CD14-positive monocyte (primary cell): ENCODE data around the gene MTMR3. TPM values are rescaled to one million over a fixed set of nuclear protein-coding genes. Genes with fewer than 3 reads are reported as not detected.

ENCODE experiments used
- DNase-seq, 3 donors: peaks; one replicate each; pipeline ENCODE4 v3.0.0-alpha.2; 2011 to 2022
- H2AFZ ChIP-seq: 2 replicates; pipeline ENCODE4 v1.6.0; 2012; ENCODE audit warnings: mild to moderate bottlenecking, low read depth, low read length, inconsistent platforms; ENCODE audit not compliant: insufficient read depth, poor library complexity, severe bottlenecking
- H3K27ac ChIP-seq, 2 donors: 1 replicate in 1 of 2; 2 replicates in 1 of 2; pipeline ENCODE4 v1.5.1; 2012 to 2013; ENCODE audit warnings: low read length in 2 of 2, control low read depth in 1 of 2, inconsistent platforms in 1 of 2, low read depth in 1 of 2, mild to moderate bottlenecking in 1 of 2
- H3K27me3 ChIP-seq, 2 donors: one replicate each; pipeline versions ENCODE4 v1.6.0 to v1.6.1; 2011 to 2013; ENCODE audit warnings: low read length in 2 of 2; ENCODE audit not compliant: control insufficient read depth in 2 of 2, insufficient read depth in 2 of 2
- H3K36me3 ChIP-seq, 2 donors: replicated peaks in 1 of 2; 1 replicate in 1 of 2; 2 replicates in 1 of 2; pipeline versions ENCODE4 v1.5.1 to v1.6.1; 2012 to 2013; ENCODE audit warnings: low read length in 2 of 2, control low read depth in 1 of 2, inconsistent platforms in 1 of 2, mild to moderate bottlenecking in 1 of 2; ENCODE audit not compliant: insufficient read depth in 2 of 2, control insufficient read depth in 1 of 2
- H3K4me1 ChIP-seq, 2 donors: 1 replicate in 1 of 2; 2 replicates in 1 of 2; pipeline versions ENCODE4 v1.5.1 to v1.6.1; 2012 to 2013; ENCODE audit warnings: low read length in 2 of 2, control low read depth in 1 of 2, inconsistent platforms in 1 of 2, mild to moderate bottlenecking in 1 of 2, moderate library complexity in 1 of 2; ENCODE audit not compliant: insufficient read depth in 2 of 2, control insufficient read depth in 1 of 2
- H3K4me2 ChIP-seq: replicated peaks from 2 replicates; pipeline ENCODE3; 2012; ENCODE audit warnings: low read length, moderate library complexity, mild to moderate bottlenecking; ENCODE audit not compliant: poor library complexity, severe bottlenecking; ENCODE audit errors: extremely low read depth
- H3K4me3 ChIP-seq, 3 experiments: fragments of 200-600 bp in 1 of 3; sonication (generic) in 1 of 3; replicated peaks in 1 of 3; 1 replicate in 2 of 3; 2 replicates in 1 of 3; pipeline ENCODE4 v1.5.1; 2011 to 2013; ENCODE audit warnings: low read length in 3 of 3, mild to moderate bottlenecking in 3 of 3, control low read depth in 2 of 3, low read depth in 2 of 3, inconsistent platforms in 1 of 3, moderate library complexity in 1 of 3
- H3K79me2 ChIP-seq: 2 replicates; pipeline ENCODE4 v1.6.0; 2012; ENCODE audit warnings: mild to moderate bottlenecking, control low read depth, inconsistent platforms, low read length, moderate library complexity; ENCODE audit not compliant: insufficient read depth
- H3K9ac ChIP-seq: 2 replicates; pipeline ENCODE4 v1.6.0; 2017; ENCODE audit warnings: low read length, mild to moderate bottlenecking; ENCODE audit not compliant: insufficient read depth, poor library complexity, severe bottlenecking
- H3K9me3 ChIP-seq, 2 donors: replicated peaks in 1 of 2; 1 replicate in 1 of 2; 2 replicates in 1 of 2; pipeline versions ENCODE4 v1.5.1 to v1.6.1; 2012 to 2013; ENCODE audit warnings: low read length in 2 of 2, control low read depth in 1 of 2; ENCODE audit not compliant: control insufficient read depth in 1 of 2, insufficient read depth in 1 of 2
- H4K20me1 ChIP-seq: 2 replicates; pipeline ENCODE4 v1.6.0; 2012; ENCODE audit warnings: mild to moderate bottlenecking, low read length, control low read depth, moderate library complexity; ENCODE audit not compliant: insufficient read depth
- H3K27ac Mint-ChIP-seq, 7 donors: one replicate each; pipeline ENCODE4 v1.8.0; 2020; ENCODE audit warnings: mild to moderate bottlenecking in 7 of 7, mixed read lengths in 7 of 7, moderate library complexity in 6 of 7, inconsistent platforms in 2 of 7
- H3K27me3 Mint-ChIP-seq, 3 donors: one replicate each; pipeline ENCODE4 v1.8.0; 2021 to 2022; ENCODE audit warnings: low read depth in 3 of 3, mild to moderate bottlenecking in 3 of 3, mixed read lengths in 3 of 3, moderate library complexity in 3 of 3, inconsistent platforms in 1 of 3
- H3K36me3 Mint-ChIP-seq, 2 donors: one replicate each; pipeline ENCODE4 v1.8.0; 2020; ENCODE audit warnings: mixed read lengths in 2 of 2, inconsistent platforms in 1 of 2, mild to moderate bottlenecking in 1 of 2
- H3K4me1 Mint-ChIP-seq: one replicate; pipeline ENCODE4 v1.8.0; 2020; ENCODE audit warnings: mild to moderate bottlenecking, mixed read lengths
- H3K4me3 Mint-ChIP-seq, 2 donors: one replicate each; pipeline ENCODE4 v1.8.0; 2020; ENCODE audit warnings: mild to moderate bottlenecking in 2 of 2, mixed read lengths in 2 of 2, moderate library complexity in 1 of 2
- H3K9me3 Mint-ChIP-seq, 7 donors: one replicate each; pipeline ENCODE4 v1.8.0; 2020 to 2022; ENCODE audit warnings: mixed read lengths in 7 of 7, mild to moderate bottlenecking in 6 of 7, moderate library complexity in 6 of 7, inconsistent platforms in 2 of 7
- WGBS: methylation state at CpG from one replicate; pipeline ENCODE4 v1.1.5; 2013; ENCODE audit warnings: missing lambda C conversion rate; ENCODE audit not compliant: insufficient coverage; 5-methylcytosine and 5-hydroxymethylcytosine counted together
- intact Hi-C, 2 donors: fragments of 100-400 bp; cut with micrococcal nuclease; formaldehyde crosslinking; loops; one replicate each; pipeline versions ENCODE4 v1.15.0 to v1.15.1; 2023
- polyA plus RNA-seq, 3 donors: library from polyadenylated mRNA; depleted of rRNA in 1 of 3; unstranded in 2 of 3; stranded (reverse) in 1 of 3; fragments of 300-500 nt in 2 of 3; fragments of >200 nt in 1 of 3; fragmentation: Illumina TruSeq in 2 of 3; gene quantifications; 1 replicate in 2 of 3; 2 replicates in 1 of 3; pipeline ENCODE4 v1.2.3, GENCODE V29; 2012 to 2021
- TF ChIP-seq, protein P1 (sequence below): fragments of 200-600 bp; IDR thresholded peaks from one replicate; pipeline ENCODE4 v1.8.0; 2022; ENCODE audit warnings: antibody characterized with exemption, mild to moderate bottlenecking

MTMR3 gene
- polyA plus RNA-seq, 3 donors = 23.4 to 86.1 (median 30.2) TPM

DNA sequence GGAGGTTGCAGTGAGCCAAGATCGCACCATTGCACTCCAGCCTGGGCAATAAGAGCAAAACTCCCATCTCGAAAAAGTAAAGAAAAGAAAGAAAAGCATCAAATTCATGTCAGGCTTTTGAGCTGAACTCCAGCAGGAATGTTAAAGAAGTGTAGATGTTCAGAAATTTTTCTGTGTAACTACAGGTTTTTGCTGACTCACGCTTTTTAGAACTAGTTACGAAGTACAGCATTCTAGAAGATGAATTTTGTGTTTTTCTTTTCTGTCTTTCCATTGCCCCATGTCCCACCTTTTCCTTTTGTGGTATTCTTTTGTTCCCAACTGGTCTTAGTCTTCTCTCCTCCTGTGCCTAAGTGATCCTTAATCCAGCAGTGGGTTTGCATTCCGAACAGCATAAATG lies 141.3 kb downstream of the MTMR3 start:
- H3K4me2 ChIP-seq = no peak overlapping the region
- no peak overlapping the region for H3K4me3 ChIP-seq
- no peaks in the 10 kb centered on the region for H3K79me2 ChIP-seq
- H3K9me3 ChIP-seq = no peaks in the 10 kb centered on the region
- no peak overlapping the region for H3K9ac ChIP-seq
- H2AFZ ChIP-seq = no peak overlapping the region
- H3K4me3 Mint-ChIP-seq = no peak overlapping the region
- H3K27ac ChIP-seq = no peak overlapping the region
- TF ChIP-seq, protein P1, sequence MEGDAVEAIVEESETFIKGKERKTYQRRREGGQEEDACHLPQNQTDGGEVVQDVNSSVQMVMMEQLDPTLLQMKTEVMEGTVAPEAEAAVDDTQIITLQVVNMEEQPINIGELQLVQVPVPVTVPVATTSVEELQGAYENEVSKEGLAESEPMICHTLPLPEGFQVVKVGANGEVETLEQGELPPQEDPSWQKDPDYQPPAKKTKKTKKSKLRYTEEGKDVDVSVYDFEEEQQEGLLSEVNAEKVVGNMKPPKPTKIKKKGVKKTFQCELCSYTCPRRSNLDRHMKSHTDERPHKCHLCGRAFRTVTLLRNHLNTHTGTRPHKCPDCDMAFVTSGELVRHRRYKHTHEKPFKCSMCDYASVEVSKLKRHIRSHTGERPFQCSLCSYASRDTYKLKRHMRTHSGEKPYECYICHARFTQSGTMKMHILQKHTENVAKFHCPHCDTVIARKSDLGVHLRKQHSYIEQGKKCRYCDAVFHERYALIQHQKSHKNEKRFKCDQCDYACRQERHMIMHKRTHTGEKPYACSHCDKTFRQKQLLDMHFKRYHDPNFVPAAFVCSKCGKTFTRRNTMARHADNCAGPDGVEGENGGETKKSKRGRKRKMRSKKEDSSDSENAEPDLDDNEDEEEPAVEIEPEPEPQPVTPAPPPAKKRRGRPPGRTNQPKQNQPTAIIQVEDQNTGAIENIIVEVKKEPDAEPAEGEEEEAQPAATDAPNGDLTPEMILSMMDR = no peak
- intact Hi-C loops = no loop called here
- H3K9me3 Mint-ChIP-seq = peaks cover 0 to 3% (median 0%) of the 10 kb centered on the region in 7 donors
- H3K4me1 Mint-ChIP-seq = no peaks in the 10 kb centered on the region
- DNase-seq = no peak
- H3K4me1 ChIP-seq = no peaks in the 10 kb centered on the region
- H3K27me3 Mint-ChIP-seq = no peaks in the 10 kb centered on the region
- H4K20me1 ChIP-seq = peaks cover 98% of the 10 kb centered on the region
- peaks cover 96 to 100% of the 10 kb centered on the region in 2 donors for H3K36me3 Mint-ChIP-seq
- H3K27me3 ChIP-seq = no peaks in the 10 kb centered on the region
- peaks cover 100% of the 10 kb centered on the region in 2 donors for H3K36me3 ChIP-seq
- H3K27ac Mint-ChIP-seq = peak overlapping the region in 3 of 7 donors; percentile 37 to 71 (median 50)
- WGBS = 100% methylated on average over 2 of the region's 5 CpGs

DNA sequence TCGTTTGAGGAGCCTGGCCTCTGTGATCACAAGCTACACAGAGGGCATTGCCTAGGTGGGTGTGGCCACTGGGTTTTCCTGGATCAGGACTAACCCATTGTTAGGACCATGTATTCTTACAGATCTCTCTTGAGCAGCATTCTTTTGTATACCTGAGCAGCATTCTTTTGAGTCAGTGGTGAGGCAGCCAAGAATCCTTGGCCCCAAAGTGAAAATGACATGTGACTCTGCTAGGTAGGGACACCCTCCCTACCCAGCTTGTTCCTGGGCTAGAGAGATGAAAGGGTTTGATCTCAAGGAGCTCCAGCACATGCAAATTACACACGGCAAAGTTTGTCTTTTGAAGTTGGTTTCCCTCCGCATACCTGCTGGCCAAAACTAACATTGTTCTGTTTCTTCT lies 142.2 kb downstream of the MTMR3 start:
- Histone ChIP-seq H2AFZ (no peak overlapping the region), H3K9ac (no peak overlapping the region), H3K27ac (no peak overlapping the region), H3K36me3 (peaks cover 93 to 100% of the 10 kb centered on the region in 2 donors), H3K4me2 (no peak overlapping the region), H3K4me1 (no peaks in the 10 kb centered on the region), H3K27me3 (no peaks in the 10 kb centered on the region), H4K20me1 (peaks cover 98% of the 10 kb centered on the region), H3K79me2 (no peaks in the 10 kb centered on the region), H3K9me3 (no peaks in the 10 kb centered on the region), H3K4me3 (no peak overlapping the region)
- Mint-ChIP-seq H3K36me3 (peaks cover 94 to 96% of the 10 kb centered on the region in 2 donors), H3K4me3 (no peak overlapping the region), H3K27ac (peak overlapping the region in 2 of 7 donors; percentile 10 to 53), H3K4me1 (no peaks in the 10 kb centered on the region), H3K27me3 (no peaks in the 10 kb centered on the region), H3K9me3 (no peaks in the 10 kb centered on the region)
- TF ChIP-seq, protein P1 = no peak
- intact Hi-C loops = no loop called here
- no peak for DNase-seq
- WGBS = 93% methylated on average over 2 of the region's 3 CpGs
